ENCODE data around the gene PACSIN2. TPM values are rescaled to one million over a fixed set of nuclear protein-coding genes. Genes with fewer than 3 reads are reported as not detected.

PACSIN2 gene
- total RNA-seq, 1 donor from 2014 or later, result 41.5 TPM

DNA sequence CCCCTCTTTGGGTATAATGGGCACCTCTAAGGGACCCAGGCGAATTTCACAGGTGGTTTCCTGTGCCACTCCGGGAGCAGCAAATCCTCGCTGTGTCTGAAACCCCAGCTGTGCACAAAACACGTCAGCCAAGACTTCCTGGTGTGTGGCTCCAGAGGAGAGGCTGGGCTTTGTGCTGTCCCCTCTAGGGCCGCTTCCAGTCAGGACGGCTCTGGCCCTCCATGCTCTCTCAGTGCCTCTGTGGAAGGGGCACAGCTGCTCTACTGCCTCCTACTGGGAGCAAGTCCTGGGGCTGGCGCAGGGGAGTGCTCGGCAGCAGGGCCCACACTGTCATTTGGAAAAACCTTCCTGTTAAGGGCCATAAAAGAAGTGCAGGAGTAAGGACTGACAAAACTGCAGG is 134.1 kb downstream of the PACSIN2 start:
- DNase-seq (ENCODE audit: low spot score), result no peak
- intact Hi-C loops (cut with DNase I), result no loop called here

DNA sequence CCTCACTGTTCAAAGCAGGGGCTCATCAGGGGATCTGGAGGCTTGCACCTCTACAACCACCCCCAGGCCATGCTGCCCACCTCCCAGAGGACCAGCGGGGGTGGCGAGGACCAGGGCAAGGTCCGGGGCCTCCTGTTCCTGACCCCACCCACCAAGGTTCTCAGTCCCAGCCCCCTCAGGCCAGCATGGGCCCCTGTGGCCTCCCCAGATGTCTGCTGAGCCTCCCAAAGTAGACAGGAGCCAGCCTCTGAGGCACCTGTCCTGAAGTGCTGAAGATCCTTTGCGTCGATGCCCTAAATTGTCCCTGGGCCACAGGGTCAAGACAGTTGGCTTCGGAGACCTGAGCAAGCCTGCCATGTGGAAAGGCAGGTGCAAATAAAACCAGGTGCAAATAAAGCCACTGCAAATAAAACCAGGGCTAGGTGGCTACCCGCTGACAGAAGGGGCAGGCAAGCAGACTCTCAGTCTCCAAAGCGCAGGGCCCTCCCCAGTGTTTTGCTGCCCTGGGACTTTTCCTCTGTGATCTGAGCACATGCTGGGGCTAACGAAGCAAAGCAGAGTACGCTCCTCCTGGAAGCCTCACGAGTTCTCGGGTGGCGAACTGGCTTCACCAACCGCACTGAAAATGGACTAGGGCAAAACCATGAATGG is 135.5 kb downstream of the PACSIN2 start:
- DNase-seq (ENCODE audit: low spot score), result no peak

DNA sequence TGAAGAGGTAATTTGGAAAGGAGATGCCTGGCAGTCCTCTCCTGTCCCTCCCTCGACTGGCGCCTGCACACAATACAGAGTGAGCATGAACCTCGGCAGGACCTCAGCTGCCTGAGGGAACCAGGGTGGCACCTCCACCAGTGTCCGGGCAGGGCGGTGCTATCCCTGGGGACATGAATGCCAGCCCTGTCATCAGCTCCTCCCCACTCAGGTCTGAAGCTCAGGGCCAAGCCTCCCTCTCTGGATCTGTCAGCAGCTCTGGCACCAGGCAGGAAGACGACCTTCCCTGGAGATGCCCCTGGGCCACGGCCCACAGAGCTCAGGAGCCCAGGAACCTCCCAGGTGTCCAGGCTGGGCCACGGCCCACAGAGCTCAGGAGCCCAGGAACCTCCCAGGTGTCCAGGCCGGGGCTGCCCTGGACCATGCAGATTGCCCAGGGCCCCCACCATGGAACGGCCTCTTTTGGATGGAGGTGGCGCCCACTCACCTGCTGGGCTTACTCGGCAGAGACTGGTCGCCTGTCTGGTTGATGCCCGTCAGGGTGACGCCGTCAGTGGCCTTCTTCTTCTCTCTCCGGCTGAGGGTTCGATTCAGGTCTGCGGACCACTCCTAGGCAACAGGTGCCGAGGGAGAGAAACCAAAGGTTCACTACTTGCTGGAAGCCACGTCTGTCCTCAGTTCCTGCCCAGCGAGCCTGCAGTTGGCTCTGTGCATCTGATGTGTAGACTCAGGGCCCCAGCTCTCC is 136.2 kb downstream of the PACSIN2 start:
- intact Hi-C loops (cut with DNase I), result no loop called here
- no peak for DNase-seq (ENCODE audit: low spot score)

More for the DNA sequence above, 135.5 kb downstream of the PACSIN2 start:
- intact Hi-C loops (cut with DNase I), result no loop called here

DNA sequence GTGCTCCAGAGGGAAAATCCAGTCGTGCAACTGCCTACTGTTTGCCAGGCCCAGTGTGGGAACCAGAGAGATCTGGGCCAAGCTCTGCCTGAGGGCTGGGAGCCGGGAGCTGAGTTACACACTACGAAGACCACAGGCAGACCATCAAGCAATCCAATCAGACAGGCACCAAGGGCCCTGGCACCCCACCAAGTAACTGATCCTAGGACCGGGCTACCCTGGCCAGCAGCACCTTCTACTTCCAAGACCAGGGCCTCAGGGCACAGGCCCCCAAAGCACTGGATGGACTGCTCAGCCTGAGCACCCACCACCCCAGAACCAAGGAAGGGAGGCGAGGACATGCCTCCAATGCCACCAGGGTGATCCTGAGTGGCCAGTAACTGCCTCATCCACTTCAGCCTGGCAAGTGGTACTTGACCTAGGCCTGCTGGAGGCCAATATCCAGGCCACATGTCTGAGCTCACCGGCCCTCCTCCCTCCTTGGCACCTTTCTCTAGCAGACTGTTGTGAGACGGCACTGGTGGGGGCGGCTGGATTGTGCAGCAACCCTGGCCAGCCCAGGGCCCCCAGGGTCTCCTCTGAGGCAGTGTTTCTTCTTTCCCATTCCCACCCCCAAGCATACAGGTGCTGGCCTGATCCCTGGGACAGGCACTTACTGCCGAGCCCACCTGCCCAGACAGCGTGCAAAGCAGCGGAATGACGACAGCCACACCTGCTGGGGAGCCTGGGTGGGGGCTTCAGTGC is 137.2 kb downstream of the PACSIN2 start:
- no peak for DNase-seq (ENCODE audit: low spot score)
- intact Hi-C loops (cut with DNase I), result no loop called here

DNA sequence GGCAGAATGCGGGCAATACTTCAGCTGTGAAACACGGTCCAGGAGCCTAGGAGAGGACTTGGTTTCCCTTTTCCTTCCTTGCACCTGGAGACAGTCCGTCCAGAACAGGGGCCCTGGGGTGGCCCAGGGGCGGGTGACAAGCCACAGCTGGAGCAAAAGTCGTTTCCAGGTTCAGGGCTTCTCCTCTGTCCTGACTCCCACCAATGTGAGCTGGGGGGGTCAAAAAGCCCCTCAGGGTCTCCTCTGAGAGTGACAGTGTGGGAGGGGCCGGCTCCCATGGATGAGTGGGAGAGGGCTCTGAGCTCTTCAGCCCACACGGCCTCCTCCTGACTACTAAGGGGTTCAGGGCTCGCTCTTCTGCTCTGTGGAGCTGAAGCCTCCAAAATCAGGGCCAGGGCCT is 137.8 kb downstream of the PACSIN2 start:
- no peak for DNase-seq (ENCODE audit: low spot score)
- intact Hi-C loops (cut with DNase I), result no loop called here

DNA sequence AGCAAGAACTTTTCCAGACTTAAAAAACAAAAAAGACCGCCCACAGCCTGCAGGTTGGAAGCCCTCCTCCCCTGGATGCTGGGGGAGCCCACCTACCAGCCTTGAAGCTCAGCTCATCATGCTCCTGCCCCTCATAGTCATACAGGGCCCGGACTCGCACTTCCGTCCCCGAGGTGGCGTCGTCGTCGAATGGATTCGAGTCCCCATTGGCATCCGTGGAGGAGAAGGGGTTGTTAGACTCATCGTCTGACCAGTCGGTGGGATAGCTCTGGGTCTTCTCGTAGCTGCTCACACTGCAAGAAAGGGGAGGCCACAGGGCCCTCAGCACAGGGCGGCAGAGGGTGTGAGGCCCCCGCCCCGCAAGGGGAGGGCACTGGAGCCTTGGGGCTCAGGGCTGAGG is 138.9 kb downstream of the PACSIN2 start:
- DNase-seq (ENCODE audit: low spot score), result no peak
- intact Hi-C loops (cut with DNase I), result no loop called here

DNA sequence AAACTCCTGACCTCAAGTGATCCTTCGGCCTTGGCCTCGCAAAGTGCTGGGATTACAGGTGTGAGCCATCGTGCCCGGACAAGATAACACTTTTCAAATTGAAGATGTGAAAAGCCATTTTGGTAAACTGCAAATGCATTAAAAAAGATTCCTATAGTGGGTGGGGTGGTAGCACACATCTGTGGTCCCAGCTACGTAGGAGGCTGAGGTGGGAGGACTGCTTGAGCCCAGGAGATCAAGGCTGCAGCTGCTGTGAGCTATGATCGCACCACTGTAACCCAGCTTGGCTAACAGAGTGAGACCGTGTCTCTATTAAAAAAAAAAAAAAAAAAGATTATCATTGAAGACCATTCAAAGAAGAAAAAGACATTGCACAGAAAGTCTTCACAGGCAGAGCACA is 140.9 kb downstream of the PACSIN2 start:
- intact Hi-C loops (cut with DNase I), result no loop called here
- DNase-seq (ENCODE audit: low spot score), result no peak

DNA sequence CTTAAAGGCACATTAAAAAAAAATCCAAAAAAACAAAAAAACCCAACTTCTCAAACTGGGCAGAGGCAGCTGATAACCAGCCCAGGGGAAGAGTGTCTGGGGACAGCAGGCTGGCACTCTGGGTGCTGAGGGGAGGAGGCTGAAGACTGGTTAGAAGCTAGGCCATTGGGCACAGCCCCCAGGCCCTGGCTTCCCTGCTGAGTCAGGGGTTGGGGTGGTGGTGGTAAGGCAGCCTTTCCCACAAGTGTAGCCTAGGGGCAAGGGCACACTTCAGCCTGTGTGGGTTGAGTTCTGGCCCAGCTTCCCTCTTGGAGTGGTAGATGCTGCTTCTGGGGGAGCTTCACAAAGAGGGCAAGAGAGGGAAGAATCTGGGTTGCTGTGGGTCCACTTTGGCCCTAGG is 141.6 kb downstream of the PACSIN2 start:
- intact Hi-C loops (cut with DNase I), result no loop called here
- no peak for DNase-seq (ENCODE audit: low spot score)

DNA sequence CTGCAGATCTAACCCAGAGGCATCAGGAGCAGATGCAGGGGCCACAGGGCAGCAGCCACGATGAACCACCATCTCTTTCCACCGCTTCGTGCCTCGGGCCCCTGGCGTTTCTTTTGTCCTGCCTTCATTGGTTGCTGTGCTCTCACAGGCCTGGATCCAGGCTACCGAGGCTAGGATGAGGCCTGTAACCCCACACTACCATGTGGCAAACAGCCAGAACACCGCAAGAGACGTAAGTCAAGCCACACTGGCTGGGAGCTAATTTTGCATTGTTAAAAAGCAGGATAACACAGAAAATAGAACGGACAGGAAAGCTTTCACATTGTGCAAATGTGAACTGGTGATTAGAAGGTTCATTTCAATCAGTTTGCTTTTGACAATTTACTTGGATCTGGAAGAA is 142.1 kb downstream of the PACSIN2 start:
- no peak for DNase-seq (ENCODE audit: low spot score)
- intact Hi-C loops (cut with DNase I), result no loop called here

DNA sequence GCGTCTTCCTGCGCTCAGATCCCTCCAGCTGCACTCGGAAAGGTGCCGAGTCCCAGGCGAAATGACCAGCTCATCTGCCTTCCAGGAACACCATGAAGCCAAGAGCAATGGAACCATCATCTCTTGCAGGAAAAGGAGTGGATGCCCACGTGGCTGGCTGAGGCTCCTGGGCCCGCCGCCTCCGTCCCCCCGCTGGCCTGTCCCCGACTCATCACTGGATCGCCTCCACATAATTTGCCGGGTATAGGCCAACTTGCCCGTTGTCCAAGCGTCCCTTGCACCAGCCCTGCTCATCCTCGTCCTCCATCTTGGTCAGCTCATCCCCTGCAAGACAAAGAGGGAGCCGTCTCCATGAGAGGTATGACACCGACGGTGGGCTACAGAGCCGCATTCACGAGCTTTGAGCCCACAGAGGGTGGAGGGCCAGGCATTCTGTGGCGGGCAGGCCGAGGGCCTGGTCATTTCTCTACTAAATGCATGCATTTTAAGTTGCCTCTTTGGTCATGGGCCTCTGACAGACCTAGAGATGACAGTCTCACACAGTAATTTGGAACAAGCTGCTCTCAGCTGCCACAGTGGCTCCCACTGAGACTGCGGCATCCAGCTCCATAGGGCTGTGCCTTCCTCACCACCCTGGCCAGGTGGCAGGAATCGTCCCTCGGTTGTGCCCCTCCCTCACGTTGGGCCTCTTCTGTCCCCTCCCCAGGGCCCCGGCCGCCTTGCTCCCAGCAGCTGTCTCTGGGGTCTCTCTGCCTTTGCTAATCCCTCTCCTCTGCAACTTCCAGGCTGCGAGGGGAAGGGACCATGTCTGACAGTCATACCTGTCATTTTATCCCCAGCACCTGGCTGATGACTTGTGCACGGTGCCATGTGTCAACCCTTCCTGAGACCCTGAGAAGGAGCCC is 143.6 kb downstream of the PACSIN2 start:
- no peak for DNase-seq (ENCODE audit: low spot score)
- intact Hi-C loops (cut with DNase I), result no loop called here

DNA sequence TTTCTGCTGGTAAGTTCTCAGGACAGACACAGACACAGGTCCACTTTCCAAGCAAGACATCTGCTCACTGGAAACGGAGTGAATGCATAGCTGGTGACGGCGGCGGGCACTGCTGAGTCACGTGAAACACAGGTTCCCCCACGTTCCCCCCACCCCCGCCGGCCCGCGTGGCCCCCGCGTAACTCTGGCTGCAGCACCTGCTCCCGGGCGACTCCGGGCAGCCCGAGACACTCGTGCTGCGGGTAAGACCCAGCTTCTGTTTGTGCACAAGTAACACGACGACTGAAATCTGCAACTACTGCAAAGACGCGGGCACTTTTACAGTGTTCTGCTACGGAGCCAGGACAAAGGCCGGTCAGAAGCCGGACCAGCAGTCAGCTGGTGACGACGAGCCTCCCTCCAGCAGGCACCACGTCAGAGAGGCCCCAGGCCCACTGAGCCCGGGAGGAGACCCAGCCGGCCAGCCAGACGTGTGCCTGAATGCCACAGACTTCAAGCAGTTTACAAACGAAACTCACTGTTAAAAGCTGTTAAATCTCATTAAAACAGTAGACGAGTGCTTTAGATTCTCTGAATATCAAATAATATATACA is 145.0 kb downstream of the PACSIN2 start:
- intact Hi-C loops (cut with DNase I), result loop anchor here (5.0 kb wide), 4 partner anchors 32 to 222 kb away; no protein-coding TSS in a partner anchor
- DNase-seq (ENCODE audit: low spot score), result no peak

DNA sequence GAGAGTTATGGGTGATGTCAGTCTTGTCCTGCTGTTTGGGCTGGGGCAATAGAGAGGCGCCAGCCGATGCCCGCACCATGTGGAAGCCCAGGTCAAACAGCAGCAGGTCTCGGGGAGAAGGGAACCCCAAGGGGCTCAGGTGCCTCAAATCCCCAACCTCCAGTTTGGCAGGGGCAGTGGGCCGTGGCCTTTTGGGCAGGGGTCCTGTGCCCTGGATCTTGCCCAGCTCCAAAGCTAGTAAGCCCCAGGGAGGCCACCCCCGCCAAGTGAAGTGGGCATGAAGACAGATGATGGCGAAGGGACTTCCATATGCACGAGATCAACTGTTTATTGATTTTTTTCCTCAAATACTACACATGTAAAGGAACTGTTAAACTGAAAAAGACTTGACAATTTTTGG is 145.5 kb downstream of the PACSIN2 start:
- DNase-seq (ENCODE audit: low spot score), result no peak
- intact Hi-C loops (cut with DNase I), result loop anchor here (5.0 kb wide), 4 partner anchors 33 to 223 kb away; no protein-coding TSS in a partner anchor

DNA sequence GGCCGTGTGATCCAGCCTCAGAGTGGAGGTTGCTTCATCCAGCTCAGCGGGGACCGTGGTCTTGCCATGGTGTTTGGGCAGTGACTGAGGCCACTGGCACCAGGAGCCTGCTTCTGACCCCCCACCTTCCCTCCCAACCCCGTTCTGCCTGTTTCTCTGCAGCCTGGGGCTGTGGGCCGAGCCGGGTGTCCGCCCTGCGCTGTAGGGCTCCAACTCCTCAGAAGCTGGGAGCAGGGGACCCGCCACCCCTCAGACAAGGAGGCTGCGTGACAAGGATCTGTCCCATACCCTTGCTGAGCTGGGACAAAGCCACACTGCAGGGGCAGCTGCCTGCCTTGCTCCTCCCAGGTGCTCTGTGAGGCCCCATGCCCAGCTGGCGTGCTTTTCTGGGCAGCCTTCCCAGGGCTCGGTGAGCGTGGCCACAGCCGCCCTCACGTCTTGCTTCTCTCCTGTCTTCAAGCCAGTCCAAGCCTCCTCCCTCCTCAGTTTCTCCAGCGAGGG is 146.1 kb downstream of the PACSIN2 start:
- peak; percentile 89 for DNase-seq (ENCODE audit: low spot score)
- intact Hi-C loops (cut with DNase I), result loop anchor here (5.0 kb wide), 4 partner anchors 34 to 224 kb away; no protein-coding TSS in a partner anchor

DNA sequence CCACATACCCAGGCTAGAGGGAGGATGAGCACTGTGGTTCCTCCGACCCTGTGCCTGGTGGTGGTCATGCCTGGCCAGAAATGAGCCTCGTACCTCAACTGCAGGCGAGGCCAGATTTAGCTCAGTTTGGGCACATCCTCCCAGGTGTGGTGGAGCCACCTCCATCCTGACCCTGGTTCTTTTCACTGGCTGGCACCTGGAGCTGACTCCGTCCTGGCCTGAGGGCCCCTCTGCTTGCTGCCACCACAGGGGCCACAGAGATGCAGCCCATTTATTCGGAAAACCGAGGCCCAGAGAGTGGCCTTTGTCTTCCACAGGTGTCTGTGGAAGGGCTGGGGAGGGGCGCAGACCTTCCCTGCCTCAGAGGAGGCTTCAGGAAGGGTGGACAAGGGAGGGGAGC is 148.8 kb downstream of the PACSIN2 start:
- DNase-seq (ENCODE audit: low spot score), result no peak
- intact Hi-C loops (cut with DNase I), result loop anchor here (5.0 kb wide), 4 partner anchors 36 to 226 kb away; no protein-coding TSS in a partner anchor

DNA sequence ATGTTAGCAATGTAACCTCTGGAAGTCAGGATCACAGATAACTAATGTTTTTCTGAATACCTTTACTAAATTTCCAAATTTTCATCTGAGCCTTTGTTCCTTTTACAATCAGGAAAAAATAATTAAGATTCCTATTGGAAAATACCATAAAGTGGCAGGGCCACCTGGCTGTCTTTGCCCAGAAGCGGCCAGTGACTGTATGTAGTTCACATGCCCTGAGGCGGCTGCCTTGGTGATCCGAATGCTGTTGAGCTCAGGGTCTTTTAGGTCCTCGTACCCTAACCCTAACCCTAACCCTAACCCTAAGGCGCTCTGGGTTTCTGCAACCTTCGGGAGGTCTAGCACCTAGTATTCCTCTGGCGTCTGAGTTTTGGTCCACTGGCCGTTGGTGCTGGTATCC is 149.4 kb downstream of the PACSIN2 start:
- DNase-seq (ENCODE audit: low spot score), result no peak
- intact Hi-C loops (cut with DNase I), result loop anchor here (5.0 kb wide), 4 partner anchors 37 to 227 kb away; no protein-coding TSS in a partner anchor

DNA sequence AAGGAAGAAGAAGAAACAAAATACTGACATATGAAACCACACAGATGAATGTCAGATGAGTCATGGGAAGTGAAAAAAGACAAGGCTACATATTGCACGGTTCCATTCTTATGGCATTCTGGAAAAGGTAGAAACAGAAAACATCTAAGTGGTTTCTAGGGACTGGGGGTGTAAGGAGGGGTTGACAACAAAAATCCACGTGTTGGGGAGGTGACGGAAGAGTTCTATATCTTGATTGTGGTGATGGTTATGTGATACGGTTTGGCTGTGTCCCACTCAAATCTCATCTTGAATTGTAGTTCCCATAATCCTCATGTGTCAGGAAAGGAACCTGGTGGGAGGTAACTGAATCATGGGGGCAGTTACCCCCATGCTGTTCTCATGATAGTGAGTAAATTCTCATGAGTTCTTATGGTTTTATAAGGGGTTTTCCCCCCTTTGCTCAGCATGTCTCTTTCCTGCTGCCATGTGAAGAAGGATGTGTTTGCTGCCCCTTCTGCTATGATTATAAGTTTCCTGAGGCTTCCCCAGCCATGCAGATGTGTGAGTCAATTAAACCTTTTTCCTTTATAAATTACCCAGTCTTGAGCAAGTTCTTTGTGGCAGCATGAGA is 151.5 kb downstream of the PACSIN2 start:
- no peak for DNase-seq (ENCODE audit: low spot score)
- intact Hi-C loops (cut with DNase I), result no loop called here

DNA sequence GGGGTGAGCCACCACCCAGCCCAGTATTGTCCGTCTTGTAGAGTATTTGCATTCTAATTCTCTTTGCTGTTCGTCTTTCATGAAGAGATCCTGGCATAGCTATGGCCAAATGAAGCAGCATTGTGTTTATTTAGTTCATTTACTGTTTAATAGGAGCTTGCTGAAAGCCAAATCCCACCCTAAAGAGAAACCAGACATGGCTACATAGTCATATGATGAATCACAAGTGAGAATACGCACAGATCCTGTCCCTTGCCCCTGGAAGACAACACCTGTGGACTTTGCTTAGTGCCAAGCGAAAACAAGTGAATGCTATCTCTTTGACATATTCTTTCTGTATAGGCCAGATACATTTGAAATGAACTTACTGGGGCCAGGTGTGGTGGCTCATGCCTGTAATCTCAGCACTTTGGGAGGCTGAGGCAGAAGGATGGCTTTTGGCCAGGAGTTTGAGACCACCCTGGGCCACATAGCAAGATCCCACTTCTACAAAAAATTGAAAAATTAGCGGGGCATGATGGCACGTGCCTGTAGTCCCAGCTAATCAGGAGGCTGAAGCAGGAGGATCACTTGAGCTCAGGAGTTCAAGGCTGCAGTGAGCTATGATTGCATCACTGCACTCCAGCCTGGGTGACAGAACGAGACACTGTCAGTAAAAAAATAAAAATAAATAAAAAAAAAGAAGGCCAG is 152.8 kb downstream of the PACSIN2 start:
- intact Hi-C loops (cut with DNase I), result no loop called here

DNA sequence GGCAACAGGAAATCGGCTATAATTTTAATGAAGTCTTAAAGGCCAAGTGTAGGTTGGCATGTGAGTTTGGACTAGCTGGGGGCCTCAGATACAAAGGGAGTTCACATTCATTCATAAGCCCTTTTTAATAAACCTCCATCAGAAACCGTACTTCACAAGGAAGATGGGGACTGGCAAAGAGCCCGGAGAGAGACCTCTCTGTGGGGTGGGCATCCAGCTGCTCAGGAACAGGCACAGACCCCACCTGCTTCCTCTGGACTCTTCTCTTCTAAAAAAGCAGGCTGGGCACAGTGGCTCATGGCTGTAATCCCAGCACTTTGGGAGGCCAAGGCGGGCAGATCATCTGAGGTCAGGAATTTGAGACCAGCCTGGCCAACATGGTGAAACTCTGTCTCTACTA is 154.0 kb downstream of the PACSIN2 start:
- intact Hi-C loops (cut with DNase I), result no loop called here
- no peak for DNase-seq (ENCODE audit: low spot score)

More for the DNA sequence above, 152.8 kb downstream of the PACSIN2 start:
- no peak for DNase-seq (ENCODE audit: low spot score)

Measured in cardiac septum (tissue), 1 donor.